ENCODE measurements around the gene CMC2.

- TF ChIP-seq CTCF (IDR thresholded peaks at IDR 0.05) = no peak
- no peak for TF ChIP-seq EP300 (IDR thresholded peaks at IDR 0.05)
- TF ChIP-seq POLR2AphosphoS5 (IDR thresholded peaks at IDR 0.05) = no peak
- TF ChIP-seq POLR2A (IDR thresholded peaks at IDR 0.05; ENCODE audit: low read depth) = no peak
These were observed 58.7 kb downstream of the CMC2 start for GRCh38 chr16:80947708-80948625.

All from esophagus muscularis mucosa (tissue), 4 donors.